ENCODE data around the gene SLC16A5.

- TF ChIP-seq TOX (CRISPR knock-in tag; IDR thresholded peaks at IDR 0.05; ENCODE audit: borderline replicate concordance) (no peak), ZNF8 (CRISPR knock-in tag; IDR thresholded peaks at IDR 0.05) (no peak)
Observed at GRCh38 chr17:75131278-75132017, 43.7 kb downstream of the SLC16A5 start, which contains the start of gene NT5C.

Data from SK-N-SH treated with all-trans-retinoic acid at 6 μM for 48 hours (cell line).